Measurements from ENCODE around the gene UBE2I. TPM values are rescaled to one million over a fixed set of nuclear protein-coding genes. Genes with fewer than 3 reads are reported as not detected.

Gene UBE2I
- total RNA-seq, 1 experiment from 2014 or later = 212 TPM

DNA sequence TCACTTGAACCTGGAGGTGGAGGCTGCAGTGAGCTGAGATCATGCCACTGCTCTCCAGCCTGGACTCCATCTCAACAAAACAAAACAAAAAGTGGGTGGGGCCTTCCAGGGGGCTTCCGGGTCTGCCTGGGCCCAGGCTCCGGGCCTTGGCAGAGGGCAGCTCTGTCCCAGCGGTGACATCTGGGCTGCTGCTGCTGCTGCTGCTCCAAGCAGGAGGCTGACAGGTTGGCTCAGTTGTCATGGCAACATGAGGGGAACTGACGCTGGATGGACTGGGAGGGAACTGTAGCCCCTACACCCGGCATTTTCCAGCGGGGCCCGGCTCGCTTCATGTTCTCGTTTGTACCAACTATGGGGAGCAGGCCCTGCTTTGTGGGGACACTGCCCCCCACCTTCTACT lies 28.1 kb downstream of the UBE2I start:
- Histone ChIP-seq H3K4me3 (replicated peaks in 1 of 2; ENCODE audit: low read depth in 1 of 2, low read length in 2 of 2) (no peak overlapping the region), H3K27ac (ENCODE audit: low read depth, low read length) (no peak overlapping the region), H3K9me3 (ENCODE audit: control insufficient read depth in 1 of 2, insufficient read depth in 1 of 2, low read depth in 1 of 2, low read length in 2 of 2) (no peaks in the 10 kb centered on the region), H3K27me3 (ENCODE audit: insufficient read depth, low read length) (no peaks in the 10 kb centered on the region), H3K79me2 (ENCODE audit: insufficient read depth, low read length) (no peaks in the 10 kb centered on the region), H3K36me3 (ENCODE audit: control insufficient read depth in 1 of 2, insufficient read depth in 2 of 2, low read length in 2 of 2) (no peaks in the 10 kb centered on the region), H3K9me2 (ENCODE audit: insufficient read depth) (no peaks in the 10 kb centered on the region), H3K9ac (ENCODE audit: low read length) (no peak overlapping the region), H4K20me1 (ENCODE audit: insufficient read depth) (no peaks in the 10 kb centered on the region), H3K4me1 (ENCODE audit: control insufficient read depth in 1 of 2, insufficient read depth in 2 of 2, low read length in 2 of 2) (peaks cover 5 to 25% of the 10 kb centered on the region in 2 experiments; a peak in 3 of 4 replicates), H3K4me2 (ENCODE audit: low read length) (no peak overlapping the region), H2AFZ (ENCODE audit: low read depth, low read length, poor library complexity, severe bottlenecking) (no peak overlapping the region)
- TF ChIP-seq EGR1 (IDR thresholded peaks at IDR 0.05; ENCODE audit: low read depth) = no peak
- TF ChIP-seq ZBTB33 (IDR thresholded peaks at IDR 0.05; ENCODE audit: extremely low read depth, insufficient replicate concordance, low read length) = no peak
- TF ChIP-seq EZH2 (IDR thresholded peaks at IDR 0.05) = no peak
- no peak for TF ChIP-seq YY1 (IDR thresholded peaks at IDR 0.05; ENCODE audit: extremely low read depth, insufficient replicate concordance, low read depth, low read length)
- no peak for TF ChIP-seq CEBPB (IDR thresholded peaks at IDR 0.05; ENCODE audit: low read depth)
- TF ChIP-seq POLR2AphosphoS5 (IDR thresholded peaks at IDR 0.05; ENCODE audit: low read depth, low read length) = no peak
- TF ChIP-seq TCF7L2 (IDR thresholded peaks at IDR 0.05; ENCODE audit: borderline replicate concordance, extremely low read depth, insufficient read depth, insufficient read length) = no peak
- no peak for TF ChIP-seq SP1 (IDR thresholded peaks at IDR 0.05; ENCODE audit: low read depth)
- TF ChIP-seq MAX (IDR thresholded peaks at IDR 0.05) = no peak
- no peak for TF ChIP-seq ATF3 (IDR thresholded peaks at IDR 0.05)
- TF ChIP-seq SRF (IDR thresholded peaks at IDR 0.05; ENCODE audit: low read depth) = no peak
- TF ChIP-seq ZFX (IDR thresholded peaks at IDR 0.05) = no peak
- ATAC-seq (no peak), DNase-seq (ENCODE audit: low read depth, low spot score) (no peak)
- ChIA-PET RAD21 (ENCODE audit: low non-redundant PET in 1 of 2, low total read pairs in 2 of 2, uncharacterized antibody in 2 of 2, unreplicated experiment in 2 of 2) (no interaction called here), CTCF (no interaction called here), POLR2A (no interaction called here)
- intact Hi-C loops (cut with micrococcal nuclease) = no loop called here
- no TSS peak for BruUV-seq (replicated peaks)

All from HCT116 (cell line).